C4-2B (cell line): ENCODE data around the gene SPTA1.

Experiments
- CTCF ChIP-seq: fragments of 450-650 bp; conservative IDR thresholded peaks from 2 replicates; pipeline ENCODE4 v1.5.1; 2017; ENCODE audit warnings: mild to moderate bottlenecking
- ZFX ChIP-seq: fragments of 450-650 bp; IDR thresholded peaks from 2 replicates; pipeline ENCODE4 v1.6.1; 2017

- TF ChIP-seq CTCF (no peak), ZFX (no peak)
These were observed 99.6 kb downstream of the SPTA1 start for GRCh38 chr1:158586942-158587341.
